Left lung (tissue), 10 donors: Measurements from ENCODE around the gene TANC1. TPM values are rescaled to one million over a fixed set of nuclear protein-coding genes. Genes with fewer than 3 reads are reported as not detected.
A peak's percentile ranks its signal among the peaks of the same experiment; 100 is the strongest.

Experiments
- ATAC-seq: fragments of 200-7000 bp; cut with Tn5 transposase; one replicate; pipeline ENCODE4 v1.9.1; 2020; ENCODE audit warnings: moderate library complexity
- DNase-seq, 4 donors: peaks; one replicate each; pipeline ENCODE4 v3.0.0-alpha.2; 2013 to 2020
- H3K27ac ChIP-seq, 2 donors: fragments of 200-600 bp; sonication (generic) in 1 of 2; one replicate each; pipeline versions ENCODE4 v1.5.0 to v1.8.0; 2020 to 2021
- H3K27me3 ChIP-seq, 2 donors: fragments of 200-600 bp; sonication (generic) in 1 of 2; one replicate each; pipeline versions ENCODE4 v1.5.0 to v1.8.0; 2020 to 2021
- H3K36me3 ChIP-seq, 2 donors: fragments of 200-600 bp; sonication (generic) in 1 of 2; one replicate each; pipeline versions ENCODE4 v1.5.0 to v1.8.0; 2020 to 2021
- H3K4me1 ChIP-seq, 2 donors: fragments of 200-600 bp; one replicate each; pipeline ENCODE4 v1.8.0; 2021
- H3K4me3 ChIP-seq, 2 donors: fragments of 200-600 bp; sonication (generic) in 1 of 2; one replicate each; pipeline versions ENCODE4 v1.5.0 to v1.8.0; 2020 to 2021; ENCODE audit warnings: mild to moderate bottlenecking in 1 of 2
- H3K9me3 ChIP-seq, 2 donors: fragments of 200-600 bp; sonication (generic) in 1 of 2; one replicate each; pipeline versions ENCODE4 v1.5.0 to v1.8.0; 2020 to 2021
- intact Hi-C, 2 donors: fragments of 100-400 bp; cut with DNase I; formaldehyde crosslinking; loops; one replicate each; pipeline versions ENCODE4 v1.11.2 to v1.14.2; 2022
- polyA plus RNA-seq, 6 donors: library from polyadenylated mRNA; unstranded; fragments of 120-200 nt; gene quantifications; one replicate each; pipeline ENCODE4 v1.2.1, GENCODE V29; 2013; ENCODE audit not compliant: insufficient read length in 6 of 6
- total RNA-seq, 2 donors: library from RNA; stranded (reverse); fragmentation: NEBNext Ultra II Directional; extraction: Animal tissue kit (Norgen Biotek cat#: 25700); gene quantifications; one replicate each; pipeline ENCODE4 v1.2.1, GENCODE V29; 2021
- TF ChIP-seq, protein P1 (sequence below), 2 donors: fragments of 200-600 bp; sonication (generic) in 1 of 2; IDR thresholded peaks; one replicate each; pipeline versions ENCODE4 v1.5.0 to v1.8.0; 2021; ENCODE audit warnings: antibody characterized with exemption in 2 of 2
- donor health status: DM: no; HTN: yes; CAD: no.
- donor health status: DM: no; HTN: no; CAD: no.

The TANC1 gene
- total and polyA plus RNA-seq, 8 donors, result 40.1 to 76.6 (median 53.3) TPM

DNA sequence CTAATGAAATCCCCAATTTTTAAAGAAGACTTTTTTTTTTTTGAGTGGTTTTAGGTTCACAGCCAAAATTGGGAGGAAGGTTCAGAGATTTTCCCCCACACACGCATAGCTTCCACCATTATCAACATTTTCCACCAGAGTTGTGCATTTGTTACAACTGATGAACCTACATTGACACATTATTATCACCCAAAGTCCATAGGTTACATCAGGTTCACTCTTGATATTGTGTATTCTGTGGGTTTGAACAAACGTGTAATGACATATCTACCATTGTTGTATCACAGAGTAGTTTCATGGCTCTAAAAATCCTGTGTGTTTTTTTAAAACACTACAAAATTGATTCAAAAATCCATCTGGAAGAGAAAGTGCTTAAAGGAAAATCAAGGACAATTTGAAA, 101.8 kb downstream of the TANC1 start:
- DNase-seq (no peak), ATAC-seq (no peak)
- H3K27me3 ChIP-seq, result no peaks in the 10 kb centered on the region
- H3K9me3 ChIP-seq, result no peaks in the 10 kb centered on the region
- peaks cover 0 to 9% of the 10 kb centered on the region in 2 donors for H3K4me1 ChIP-seq
- intact Hi-C loops, result no loop called here
- peak overlapping the region; percentile 22 to 31 for H3K27ac ChIP-seq
- no peaks in the 10 kb centered on the region for H3K36me3 ChIP-seq
- no peak overlapping the region for H3K4me3 ChIP-seq
- TF ChIP-seq, protein P1, sequence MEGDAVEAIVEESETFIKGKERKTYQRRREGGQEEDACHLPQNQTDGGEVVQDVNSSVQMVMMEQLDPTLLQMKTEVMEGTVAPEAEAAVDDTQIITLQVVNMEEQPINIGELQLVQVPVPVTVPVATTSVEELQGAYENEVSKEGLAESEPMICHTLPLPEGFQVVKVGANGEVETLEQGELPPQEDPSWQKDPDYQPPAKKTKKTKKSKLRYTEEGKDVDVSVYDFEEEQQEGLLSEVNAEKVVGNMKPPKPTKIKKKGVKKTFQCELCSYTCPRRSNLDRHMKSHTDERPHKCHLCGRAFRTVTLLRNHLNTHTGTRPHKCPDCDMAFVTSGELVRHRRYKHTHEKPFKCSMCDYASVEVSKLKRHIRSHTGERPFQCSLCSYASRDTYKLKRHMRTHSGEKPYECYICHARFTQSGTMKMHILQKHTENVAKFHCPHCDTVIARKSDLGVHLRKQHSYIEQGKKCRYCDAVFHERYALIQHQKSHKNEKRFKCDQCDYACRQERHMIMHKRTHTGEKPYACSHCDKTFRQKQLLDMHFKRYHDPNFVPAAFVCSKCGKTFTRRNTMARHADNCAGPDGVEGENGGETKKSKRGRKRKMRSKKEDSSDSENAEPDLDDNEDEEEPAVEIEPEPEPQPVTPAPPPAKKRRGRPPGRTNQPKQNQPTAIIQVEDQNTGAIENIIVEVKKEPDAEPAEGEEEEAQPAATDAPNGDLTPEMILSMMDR (IDR thresholded peaks at IDR 0.05), result no peak

DNA sequence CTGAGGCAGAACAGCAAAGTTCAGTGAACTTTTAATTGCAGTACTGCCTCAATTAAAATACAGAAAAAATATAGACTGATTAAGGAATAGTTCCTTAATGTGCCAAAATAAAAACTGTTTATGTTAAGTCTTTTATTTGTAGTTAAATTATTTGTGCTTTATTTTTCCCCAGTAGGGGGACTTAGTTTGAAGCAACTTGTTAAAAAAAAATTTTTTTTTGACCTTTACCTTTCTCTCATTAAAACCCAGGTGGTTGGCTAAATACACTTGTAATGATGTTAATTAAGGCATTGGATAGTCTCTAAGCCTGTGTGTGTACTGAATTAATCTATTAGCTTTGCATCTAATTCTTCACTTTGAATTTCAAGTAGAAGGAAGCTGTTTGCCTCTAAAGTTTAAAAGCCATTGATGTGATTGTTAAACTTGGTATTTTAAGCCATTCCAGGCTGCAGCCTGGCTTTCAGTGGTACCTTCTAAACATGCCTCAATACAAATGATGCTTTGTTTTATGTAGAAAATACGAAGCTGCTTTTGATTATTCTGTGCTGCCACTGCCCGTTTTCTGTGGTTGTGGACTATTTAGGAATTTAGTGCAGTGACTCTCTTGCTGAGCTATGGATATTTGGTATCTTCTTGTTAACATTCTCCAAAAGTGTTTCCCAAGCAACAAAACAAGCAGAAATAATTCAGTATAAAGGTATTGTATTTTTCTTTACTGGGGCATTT, 102.9 kb downstream of the TANC1 start:
- Histone ChIP-seq H3K4me1 (peaks cover 0 to 10% of the 10 kb centered on the region in 2 donors), H3K36me3 (no peaks in the 10 kb centered on the region), H3K27me3 (no peaks in the 10 kb centered on the region), H3K27ac (no peak overlapping the region), H3K4me3 (no peak overlapping the region), H3K9me3 (no peaks in the 10 kb centered on the region)
- TF ChIP-seq, protein P1 (IDR thresholded peaks at IDR 0.05), result peak in 1 of 2 donors; percentile 12
- DNase-seq, result no peak
- ATAC-seq, result no peak
- intact Hi-C loops, result no loop called here

DNA sequence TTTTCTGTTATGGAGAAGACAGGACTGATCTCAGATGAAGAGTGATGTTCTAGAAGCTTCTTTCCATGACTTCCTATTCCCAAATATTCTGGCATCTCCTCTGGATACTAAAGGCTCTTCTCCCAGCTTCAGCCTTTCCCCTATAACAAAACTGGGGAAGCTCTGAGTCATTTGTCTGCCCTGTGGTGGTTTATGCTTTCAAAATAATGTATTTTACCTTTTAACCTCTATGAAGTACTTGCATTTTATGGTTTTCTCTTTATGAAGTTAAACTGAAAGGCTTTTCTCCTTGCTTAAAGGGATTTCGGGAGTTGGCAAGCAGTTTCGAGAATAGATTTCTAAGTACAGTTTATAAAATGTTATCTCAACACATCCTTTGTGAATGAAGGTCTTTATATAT, 104.4 kb downstream of the TANC1 start:
- Histone ChIP-seq H3K36me3 (no peaks in the 10 kb centered on the region), H3K9me3 (no peaks in the 10 kb centered on the region), H3K4me1 (peaks cover 0 to 10% of the 10 kb centered on the region in 2 donors), H3K4me3 (no peak overlapping the region), H3K27ac (peak overlapping the region in 1 of 2 donors; percentile 50), H3K27me3 (no peaks in the 10 kb centered on the region)
- peak; percentile 12 for ATAC-seq
- DNase-seq, result no peak
- intact Hi-C loops, result no loop called here
- TF ChIP-seq, protein P1 (IDR thresholded peaks at IDR 0.05), result no peak

DNA sequence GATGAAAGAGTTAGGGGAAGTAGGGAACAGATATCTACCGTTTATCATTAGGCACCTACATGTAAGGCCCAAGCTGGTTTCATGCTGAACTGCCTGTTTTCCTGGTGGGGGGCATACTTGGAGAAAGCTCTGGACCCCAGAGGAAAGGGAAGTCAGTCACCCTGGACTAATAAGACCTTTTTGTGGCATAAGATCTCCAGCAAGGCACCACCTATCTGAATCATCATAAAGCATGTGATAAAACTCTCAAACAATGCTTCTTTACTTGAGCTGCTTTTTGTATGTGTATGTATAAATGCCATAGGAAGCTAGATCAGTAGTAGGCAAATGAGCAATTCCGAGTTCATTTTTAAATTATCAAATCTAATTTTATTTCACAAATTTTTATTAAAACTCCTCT, 104.8 kb downstream of the TANC1 start:
- peak overlapping the region in 1 of 2 donors; percentile 50 for H3K27ac ChIP-seq
- intact Hi-C loops, result no loop called here
- TF ChIP-seq, protein P1 (IDR thresholded peaks at IDR 0.05), result no peak

DNA sequence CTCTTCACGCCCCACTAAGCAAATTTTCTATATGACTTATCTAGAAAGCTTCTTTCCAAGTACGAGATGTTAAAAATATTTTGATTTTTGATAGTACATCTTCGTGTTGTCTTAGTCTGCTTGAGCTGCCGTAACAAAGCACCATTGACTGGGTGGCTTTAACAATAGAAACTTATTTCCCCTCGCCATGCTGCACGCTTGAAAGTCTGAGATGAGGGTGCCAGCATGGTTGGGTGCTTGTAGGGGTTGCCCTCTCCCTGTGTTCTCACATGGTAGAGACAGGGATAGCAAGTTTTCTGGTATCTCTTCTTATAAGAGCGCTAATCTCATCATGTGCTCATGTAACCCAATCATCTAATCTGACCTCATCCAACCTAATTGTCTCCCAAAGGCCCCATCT, 106.2 kb downstream of the TANC1 start:
- intact Hi-C loops, result no loop called here
- peaks cover 0 to 6% of the 10 kb centered on the region in 2 donors for H3K4me1 ChIP-seq
- no peaks in the 10 kb centered on the region for H3K27me3 ChIP-seq
- H3K9me3 ChIP-seq, result no peaks in the 10 kb centered on the region
- no peak overlapping the region for H3K4me3 ChIP-seq
- DNase-seq (no peak), ATAC-seq (no peak)
- no peak overlapping the region for H3K27ac ChIP-seq
- TF ChIP-seq, protein P1 (IDR thresholded peaks at IDR 0.05), result no peak
- H3K36me3 ChIP-seq, result no peaks in the 10 kb centered on the region

More for the DNA sequence above, 104.8 kb downstream of the TANC1 start:
- ATAC-seq, result no peak
- H3K36me3 ChIP-seq, result no peaks in the 10 kb centered on the region
- H3K27me3 ChIP-seq, result no peaks in the 10 kb centered on the region
- no peak for DNase-seq
- H3K4me3 ChIP-seq, result no peak overlapping the region
- H3K4me1 ChIP-seq, result peaks cover 0 to 10% of the 10 kb centered on the region in 2 donors
- no peaks in the 10 kb centered on the region for H3K9me3 ChIP-seq
